SK-N-SH (cell line): ENCODE measurements around the gene ECSCR. TPM values are rescaled to one million over a fixed set of nuclear protein-coding genes. Genes with fewer than 3 reads are reported as not detected.

Experiments
- CTCF ChIA-PET: fragments of 300-600, 350-600 bp; formaldehyde crosslinking; extraction: SDS; loops from one replicate; lab custom pipeline; 2021; lab: Yijun Ruan, JAX
- POLR2A ChIA-PET: fragments of 350-600 bp; sonication (Branson Sonifier 250); formaldehyde crosslinking; extraction: SDS; loops from one replicate; lab custom pipeline; 2020; ENCODE audit warnings: antibody characterized with exemption, inconsistent platforms; lab: Yijun Ruan, JAX
- DNase-seq: peaks from one replicate; pipeline ENCODE4 v3.0.0; 2012
- H2AFZ ChIP-seq: fragments of 200-600 bp; sonication (generic); 2 replicates; pipeline ENCODE4 v1.8.1; 2016; ENCODE audit warnings: antibody characterized with exemption, mild to moderate bottlenecking, low read depth
- H3F3A ChIP-seq: fragments of 200-600 bp; sonication (generic); replicated peaks from 2 replicates; pipeline ENCODE3; 2016; ENCODE audit warnings: antibody characterized with exemption, mild to moderate bottlenecking; ENCODE audit not compliant: insufficient read depth
- H3K27ac ChIP-seq, 2 experiments: fragments of 200-500 bp in 1 of 2; fragments of 200-600 bp in 1 of 2; sonication (Bioruptor generic) in 1 of 2; sonication (generic), shearing (Covaris generic) in 1 of 2; 2 replicates each; pipeline versions ENCODE4 v1.5.1 to v1.6.1; 2014 to 2016; ENCODE audit warnings: low read depth in 2 of 2, inconsistent platforms in 1 of 2, low read length in 1 of 2, mild to moderate bottlenecking in 1 of 2, mixed read lengths in 1 of 2
- H3K27me3 ChIP-seq: fragments of 200-600 bp; sonication (generic), shearing (Covaris generic); 2 replicates; pipeline ENCODE4 v1.6.1; 2016; ENCODE audit warnings: mixed run types; ENCODE audit not compliant: insufficient read depth
- H3K36me3 ChIP-seq, 2 experiments: fragments of 200-500 bp in 1 of 2; fragments of 200-600 bp in 1 of 2; sonication (Bioruptor generic) in 1 of 2; sonication (generic) in 1 of 2; replicated peaks in 1 of 2; 2 replicates each; pipeline versions ENCODE3 to v1.5.1; 2014 to 2016; ENCODE audit warnings: low read length in 1 of 2, mild to moderate bottlenecking in 1 of 2; ENCODE audit not compliant: insufficient read depth in 2 of 2, control insufficient read depth in 1 of 2
- H3K4me1 ChIP-seq, 2 experiments: fragments of 200-500 bp in 1 of 2; fragments of 200-600 bp in 1 of 2; sonication (Bioruptor generic) in 1 of 2; sonication (generic), shearing (Covaris generic) in 1 of 2; 2 replicates each; pipeline versions ENCODE4 v1.5.1 to v1.6.1; 2014 to 2016; ENCODE audit warnings: low read depth in 1 of 2, low read length in 1 of 2, mixed run types in 1 of 2; ENCODE audit not compliant: insufficient read depth in 2 of 2, control insufficient read depth in 1 of 2
- H3K4me2 ChIP-seq: fragments of 200-600 bp; sonication (generic), shearing (Covaris generic); 2 replicates; pipeline ENCODE4 v1.6.1; 2017; ENCODE audit warnings: mixed run types
- H3K4me3 ChIP-seq, 2 experiments: fragments of 200-500 bp in 1 of 2; fragments of 200-600 bp in 1 of 2; sonication (Bioruptor generic) in 1 of 2; sonication (generic), shearing (Covaris generic) in 1 of 2; 2 replicates each; pipeline versions ENCODE4 v1.5.1 to v1.8.1; 2014 to 2016; ENCODE audit warnings: low read depth in 2 of 2, inconsistent platforms in 1 of 2, low read length in 1 of 2, mild to moderate bottlenecking in 1 of 2, mixed read lengths in 1 of 2, moderate library complexity in 1 of 2
- H3K79me2 ChIP-seq: fragments of 200-600 bp; sonication (generic); 2 replicates; pipeline ENCODE4 v1.8.1; 2017; ENCODE audit warnings: mild to moderate bottlenecking; ENCODE audit not compliant: insufficient read depth
- H3K9ac ChIP-seq: fragments of 200-600 bp; sonication (generic); 2 replicates; pipeline ENCODE4 v1.6.1; 2017; ENCODE audit warnings: mixed run types
- H3K9me2 ChIP-seq: fragments of 200-600 bp; sonication (generic); 2 replicates; pipeline ENCODE4 v1.6.1; 2017; ENCODE audit warnings: mixed run types
- H3K9me3 ChIP-seq: fragments of 200-600 bp; sonication (generic); 2 replicates; pipeline ENCODE4 v1.6.1; 2017; ENCODE audit warnings: mixed run types, mild to moderate bottlenecking, moderate library complexity
- H4K20me1 ChIP-seq: fragments of 200-600 bp; sonication (generic); 2 replicates; pipeline ENCODE4 v1.6.1; 2017; ENCODE audit warnings: mild to moderate bottlenecking, mixed run types; ENCODE audit not compliant: insufficient read depth
- CHD2 ChIP-seq: fragments of 150-350 bp; IDR thresholded peaks from 2 replicates; pipeline ENCODE4 v1.6.1; 2018; ENCODE audit warnings: low read length; ENCODE audit not compliant: partially characterized antibody
- EP300 ChIP-seq, 2 experiments: IDR thresholded peaks; 2 replicates each; pipeline versions ENCODE4 v1.4.0 to v1.6.1; 2012; ENCODE audit warnings: borderline replicate concordance in 1 of 2, low read depth in 1 of 2, low read length in 1 of 2
- FOXJ3 ChIP-seq: sonication (generic); formaldehyde crosslinking; IDR thresholded peaks from 2 replicates; pipeline ENCODE4 v1.5.1; 2020; ENCODE audit warnings: mild to moderate bottlenecking, missing genetic modification reagents
- GATA2 ChIP-seq: sonication (generic); formaldehyde crosslinking; IDR thresholded peaks from 2 replicates; pipeline ENCODE4 v1.5.0; 2020; ENCODE audit warnings: mild to moderate bottlenecking, missing genetic modification reagents
- NRF1 ChIP-seq: IDR thresholded peaks from 2 replicates; pipeline ENCODE4 v1.6.1; 2012; ENCODE audit warnings: low read depth, mild to moderate bottlenecking, low read length
- POLR2AphosphoS5 ChIP-seq: IDR thresholded peaks from 2 replicates; pipeline ENCODE4 v1.6.1; 2012; ENCODE audit warnings: low read depth, low read length
- RCOR1 ChIP-seq: fragments of 150-350 bp; IDR thresholded peaks from 2 replicates; pipeline ENCODE4 v1.6.1; 2017; ENCODE audit warnings: antibody characterized with exemption, low read length
- SMC3 ChIP-seq: IDR thresholded peaks from 2 replicates; pipeline ENCODE4 v1.6.1; 2012; ENCODE audit warnings: low read depth, low read length, improper control_type of control experiment
- YY1 ChIP-seq: IDR thresholded peaks from 2 replicates; pipeline ENCODE4 v1.4.0; 2012; ENCODE audit warnings: low read depth, mild to moderate bottlenecking
- WGBS: methylation state at CpG from one replicate; pipeline ENCODE4 v1.1.6; 2017; ENCODE audit warnings: low lambda C conversion rate; 5-methylcytosine and 5-hydroxymethylcytosine counted together
- polyA plus RNA-seq, 3 experiments: library from polyadenylated mRNA; depleted of rRNA; stranded (reverse); fragments of >200 nt; gene quantifications; 2 replicates each; pipeline ENCODE4 v1.2.3, GENCODE V29; 2012
- TF ChIP-seq, protein P1 (sequence below): IDR thresholded peaks from 2 replicates; pipeline ENCODE4 v1.6.1; 2012; ENCODE audit warnings: mild to moderate bottlenecking, low read depth, low read length, moderate library complexity
- TF ChIP-seq, protein P2 (sequence below): fragments of 150-350 bp; IDR thresholded peaks from 2 replicates; pipeline ENCODE4 v1.6.1; 2016; ENCODE audit warnings: mild to moderate bottlenecking, low read depth, low read length
- TF ChIP-seq, protein P3 (sequence below): fragments of 200-600 bp; sonication (generic); IDR thresholded peaks from 2 replicates; pipeline ENCODE4 v1.6.1; 2017; ENCODE audit warnings: antibody characterized with exemption, mild to moderate bottlenecking, moderate library complexity
- TF ChIP-seq, protein P4 (sequence below): fragments of 150-350 bp; IDR thresholded peaks from 2 replicates; pipeline ENCODE4 v1.6.1; 2017; ENCODE audit warnings: antibody characterized with exemption, low read length, low read depth, borderline replicate concordance

The ECSCR gene
- polyA plus RNA-seq, 1 of the 3 experiments (the other 2 are of a cell fraction): 10.9 TPM

DNA sequence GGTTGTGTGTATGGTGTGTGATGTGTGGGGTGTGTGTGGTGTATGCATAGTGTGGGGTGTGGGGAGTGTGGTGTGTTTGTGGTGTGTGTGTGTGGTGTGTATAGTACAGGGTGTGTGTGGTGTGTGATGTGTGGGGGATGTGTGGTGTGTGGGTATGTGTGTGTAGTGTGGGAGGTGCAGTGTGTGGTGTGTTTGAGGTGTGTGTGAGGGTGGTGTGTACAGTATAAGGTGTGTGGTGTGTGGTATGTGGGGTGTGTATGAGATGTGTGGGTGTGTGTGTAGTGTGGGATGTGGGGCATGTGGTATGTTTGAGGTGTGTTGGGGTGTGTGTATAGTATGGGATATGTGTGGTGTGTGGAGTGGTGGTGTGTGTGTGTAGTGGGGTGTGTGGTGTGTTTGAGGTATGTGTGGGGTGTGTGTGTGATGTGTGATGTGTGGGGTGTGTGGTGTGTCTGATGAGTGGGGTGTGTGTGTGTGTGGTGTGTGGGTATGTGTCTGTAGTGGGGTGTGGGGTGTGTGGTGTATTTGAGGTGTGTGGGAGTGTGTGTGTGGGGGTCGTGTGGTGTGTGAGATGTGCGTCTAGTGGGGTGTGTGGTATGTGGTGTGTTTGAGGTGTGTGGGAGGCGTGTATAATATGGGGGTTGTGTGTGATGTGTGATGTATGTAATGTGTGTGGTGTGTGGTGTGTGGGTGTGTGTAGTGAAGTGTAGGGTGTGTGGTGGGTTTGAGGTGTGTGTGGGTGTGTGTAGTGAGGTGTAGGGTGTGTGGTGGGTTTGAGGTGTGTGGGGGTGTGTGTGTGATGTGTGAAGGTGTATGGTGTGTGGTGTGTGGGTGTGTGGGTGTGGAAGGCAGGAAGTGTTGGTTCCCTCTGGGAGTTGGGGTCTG, 8.6 kb downstream of the ECSCR start:
- H3K4me2 ChIP-seq: no peak overlapping the region

DNA sequence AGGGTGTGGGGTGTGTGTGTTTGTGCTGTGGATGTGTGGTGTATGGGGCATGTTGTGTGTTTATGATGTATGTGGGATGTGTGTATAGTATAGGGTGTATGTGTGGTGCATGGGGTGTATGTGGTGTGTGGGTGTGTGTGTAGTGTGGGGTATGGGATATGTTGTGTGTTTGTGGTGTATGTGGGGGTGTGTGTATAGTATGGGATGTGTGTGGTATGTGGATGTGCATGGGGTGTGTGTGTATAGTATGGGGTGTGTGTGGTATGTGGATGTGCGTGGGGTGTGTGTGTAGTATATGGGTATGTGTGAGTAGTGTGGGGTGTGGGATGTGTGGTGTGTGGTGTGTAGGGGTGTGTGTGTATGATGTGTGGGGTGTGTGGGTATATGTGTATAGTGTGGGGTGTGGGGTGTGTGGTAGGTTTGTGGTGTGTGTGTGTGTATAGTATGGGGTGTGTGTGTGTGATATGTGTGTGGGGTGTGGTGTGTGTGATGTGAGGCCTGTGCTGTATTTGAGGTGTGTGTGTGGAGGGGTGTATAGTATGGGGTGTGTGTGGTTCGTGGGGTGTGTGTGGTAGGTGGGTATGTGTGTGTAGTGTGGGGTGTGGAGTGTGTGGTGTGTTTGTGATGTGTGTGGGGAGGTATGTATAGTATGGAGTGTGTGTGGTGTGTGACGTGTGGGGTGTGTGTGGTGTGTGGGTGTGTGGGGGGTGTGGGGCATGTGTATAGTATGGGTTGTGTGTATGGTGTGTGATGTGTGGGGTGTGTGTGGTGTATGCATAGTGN, 10.5 kb downstream of the ECSCR start:
- no peaks in the 10 kb centered on the region for H4K20me1 ChIP-seq
- ChIA-PET POLR2A (no interaction called here), CTCF (no interaction called here)
- DNase-seq: no peak
- H3F3A ChIP-seq: peaks cover 7% of the 10 kb centered on the region
- no peaks in the 10 kb centered on the region for H3K4me1 ChIP-seq
- H3K9me3 ChIP-seq: no peaks in the 10 kb centered on the region
- no peaks in the 10 kb centered on the region for H3K36me3 ChIP-seq
- no peak for TF ChIP-seq CHD2
- no peak for TF ChIP-seq EP300 (IDR thresholded peaks at IDR 0.05; ENCODE audit: borderline replicate concordance in 1 of 2, low read depth in 1 of 2, low read length in 1 of 2)
- TF ChIP-seq, protein P1, sequence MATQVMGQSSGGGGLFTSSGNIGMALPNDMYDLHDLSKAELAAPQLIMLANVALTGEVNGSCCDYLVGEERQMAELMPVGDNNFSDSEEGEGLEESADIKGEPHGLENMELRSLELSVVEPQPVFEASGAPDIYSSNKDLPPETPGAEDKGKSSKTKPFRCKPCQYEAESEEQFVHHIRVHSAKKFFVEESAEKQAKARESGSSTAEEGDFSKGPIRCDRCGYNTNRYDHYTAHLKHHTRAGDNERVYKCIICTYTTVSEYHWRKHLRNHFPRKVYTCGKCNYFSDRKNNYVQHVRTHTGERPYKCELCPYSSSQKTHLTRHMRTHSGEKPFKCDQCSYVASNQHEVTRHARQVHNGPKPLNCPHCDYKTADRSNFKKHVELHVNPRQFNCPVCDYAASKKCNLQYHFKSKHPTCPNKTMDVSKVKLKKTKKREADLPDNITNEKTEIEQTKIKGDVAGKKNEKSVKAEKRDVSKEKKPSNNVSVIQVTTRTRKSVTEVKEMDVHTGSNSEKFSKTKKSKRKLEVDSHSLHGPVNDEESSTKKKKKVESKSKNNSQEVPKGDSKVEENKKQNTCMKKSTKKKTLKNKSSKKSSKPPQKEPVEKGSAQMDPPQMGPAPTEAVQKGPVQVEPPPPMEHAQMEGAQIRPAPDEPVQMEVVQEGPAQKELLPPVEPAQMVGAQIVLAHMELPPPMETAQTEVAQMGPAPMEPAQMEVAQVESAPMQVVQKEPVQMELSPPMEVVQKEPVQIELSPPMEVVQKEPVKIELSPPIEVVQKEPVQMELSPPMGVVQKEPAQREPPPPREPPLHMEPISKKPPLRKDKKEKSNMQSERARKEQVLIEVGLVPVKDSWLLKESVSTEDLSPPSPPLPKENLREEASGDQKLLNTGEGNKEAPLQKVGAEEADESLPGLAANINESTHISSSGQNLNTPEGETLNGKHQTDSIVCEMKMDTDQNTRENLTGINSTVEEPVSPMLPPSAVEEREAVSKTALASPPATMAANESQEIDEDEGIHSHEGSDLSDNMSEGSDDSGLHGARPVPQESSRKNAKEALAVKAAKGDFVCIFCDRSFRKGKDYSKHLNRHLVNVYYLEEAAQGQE: no peak
- TF ChIP-seq SMC3: no peak
- no peak for TF ChIP-seq RCOR1
- TF ChIP-seq FOXJ3 (CRISPR knock-in tag): no peak
- TF ChIP-seq YY1: no peak
- no peak for TF ChIP-seq GATA2 (CRISPR knock-in tag)
- TF ChIP-seq, protein P2, sequence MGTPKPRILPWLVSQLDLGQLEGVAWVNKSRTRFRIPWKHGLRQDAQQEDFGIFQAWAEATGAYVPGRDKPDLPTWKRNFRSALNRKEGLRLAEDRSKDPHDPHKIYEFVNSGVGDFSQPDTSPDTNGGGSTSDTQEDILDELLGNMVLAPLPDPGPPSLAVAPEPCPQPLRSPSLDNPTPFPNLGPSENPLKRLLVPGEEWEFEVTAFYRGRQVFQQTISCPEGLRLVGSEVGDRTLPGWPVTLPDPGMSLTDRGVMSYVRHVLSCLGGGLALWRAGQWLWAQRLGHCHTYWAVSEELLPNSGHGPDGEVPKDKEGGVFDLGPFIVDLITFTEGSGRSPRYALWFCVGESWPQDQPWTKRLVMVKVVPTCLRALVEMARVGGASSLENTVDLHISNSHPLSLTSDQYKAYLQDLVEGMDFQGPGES: no peak
- H3K4me3 ChIP-seq: no peak overlapping the region
- no peak overlapping the region for H3K9ac ChIP-seq
- 67% methylated on average over 3 of the region's 3 CpGs for WGBS
- no peaks in the 10 kb centered on the region for H3K79me2 ChIP-seq
- H2AFZ ChIP-seq: no peak overlapping the region
- no peak overlapping the region for H3K27ac ChIP-seq
- H3K9me2 ChIP-seq: no peaks in the 10 kb centered on the region
- no peak overlapping the region for H3K4me2 ChIP-seq
- H3K27me3 ChIP-seq: no peaks in the 10 kb centered on the region

More for the DNA sequence above, 8.6 kb downstream of the ECSCR start:
- H3F3A ChIP-seq: peaks cover 4% of the 10 kb centered on the region
- H2AFZ ChIP-seq: no peak overlapping the region
- no peak for DNase-seq
- H3K9me2 ChIP-seq: no peaks in the 10 kb centered on the region
- H3K27me3 ChIP-seq: no peaks in the 10 kb centered on the region
- H3K9me3 ChIP-seq: no peaks in the 10 kb centered on the region
- no peaks in the 10 kb centered on the region for H4K20me1 ChIP-seq
- H3K4me3 ChIP-seq: no peak overlapping the region
- no peak overlapping the region for H3K27ac ChIP-seq
- 88% methylated on average over 3 of the region's 3 CpGs for WGBS
- ChIA-PET CTCF (interaction anchor here (0.7 kb wide), 1 partner anchor 56 kb away, joined by 5 read pairs; no protein-coding TSS in a partner anchor), POLR2A (no interaction called here)
- peaks cover 0 to under 1% of the 10 kb centered on the region in 2 experiments; a peak in 2 of 4 replicates for H3K4me1 ChIP-seq
- H3K9ac ChIP-seq: no peak overlapping the region
- TF ChIP-seq NRF1 (no peak), POLR2AphosphoS5 (no peak)
- TF ChIP-seq, protein P3, sequence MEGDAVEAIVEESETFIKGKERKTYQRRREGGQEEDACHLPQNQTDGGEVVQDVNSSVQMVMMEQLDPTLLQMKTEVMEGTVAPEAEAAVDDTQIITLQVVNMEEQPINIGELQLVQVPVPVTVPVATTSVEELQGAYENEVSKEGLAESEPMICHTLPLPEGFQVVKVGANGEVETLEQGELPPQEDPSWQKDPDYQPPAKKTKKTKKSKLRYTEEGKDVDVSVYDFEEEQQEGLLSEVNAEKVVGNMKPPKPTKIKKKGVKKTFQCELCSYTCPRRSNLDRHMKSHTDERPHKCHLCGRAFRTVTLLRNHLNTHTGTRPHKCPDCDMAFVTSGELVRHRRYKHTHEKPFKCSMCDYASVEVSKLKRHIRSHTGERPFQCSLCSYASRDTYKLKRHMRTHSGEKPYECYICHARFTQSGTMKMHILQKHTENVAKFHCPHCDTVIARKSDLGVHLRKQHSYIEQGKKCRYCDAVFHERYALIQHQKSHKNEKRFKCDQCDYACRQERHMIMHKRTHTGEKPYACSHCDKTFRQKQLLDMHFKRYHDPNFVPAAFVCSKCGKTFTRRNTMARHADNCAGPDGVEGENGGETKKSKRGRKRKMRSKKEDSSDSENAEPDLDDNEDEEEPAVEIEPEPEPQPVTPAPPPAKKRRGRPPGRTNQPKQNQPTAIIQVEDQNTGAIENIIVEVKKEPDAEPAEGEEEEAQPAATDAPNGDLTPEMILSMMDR: no peak
- TF ChIP-seq, protein P4, sequence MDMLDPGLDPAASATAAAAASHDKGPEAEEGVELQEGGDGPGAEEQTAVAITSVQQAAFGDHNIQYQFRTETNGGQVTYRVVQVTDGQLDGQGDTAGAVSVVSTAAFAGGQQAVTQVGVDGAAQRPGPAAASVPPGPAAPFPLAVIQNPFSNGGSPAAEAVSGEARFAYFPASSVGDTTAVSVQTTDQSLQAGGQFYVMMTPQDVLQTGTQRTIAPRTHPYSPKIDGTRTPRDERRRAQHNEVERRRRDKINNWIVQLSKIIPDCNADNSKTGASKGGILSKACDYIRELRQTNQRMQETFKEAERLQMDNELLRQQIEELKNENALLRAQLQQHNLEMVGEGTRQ: no peak
- H3K79me2 ChIP-seq: no peaks in the 10 kb centered on the region
- H3K36me3 ChIP-seq: no peaks in the 10 kb centered on the region
